ENCODE data around the gene TOM1L2.

The TOM1L2 gene

GRCh38 chr17:17804007-17804406, 168.2 kb downstream of the TOM1L2 start:
- no peak for DNase-seq

- no peak for DNase-seq
Observed at GRCh38 chr17:17801800-17802481, 170.3 kb downstream of the TOM1L2 start.

GRCh38 chr17:17800504-17801021, 171.6 kb downstream of the TOM1L2 start:
- DNase-seq, result no peak

- no peak for DNase-seq
Observed at GRCh38 chr17:17798573-17799255, 173.5 kb downstream of the TOM1L2 start.

GRCh38 chr17:17798010-17798556, 174.1 kb downstream of the TOM1L2 start:
- DNase-seq, result no peak

- DNase-seq, result no peak
Observed at GRCh38 chr17:17797119-17797809, 174.9 kb downstream of the TOM1L2 start.

GRCh38 chr17:17796787-17797061, 175.5 kb downstream of the TOM1L2 start:
- DNase-seq, result no peak

- DNase-seq, result no peak
Observed at GRCh38 chr17:17795946-17796786, 176.0 kb downstream of the TOM1L2 start.

GRCh38 chr17:17795296-17795695, 176.9 kb downstream of the TOM1L2 start:
- DNase-seq, result no peak

GRCh38 chr17:17794382-17794781, 177.8 kb downstream of the TOM1L2 start:
- DNase-seq, result no peak

Data from right kidney (tissue), 1 donor.